H1 (cell line): ENCODE measurements around the gene RPS6KA2. TPM values are rescaled to one million over a fixed set of nuclear protein-coding genes. Genes with fewer than 3 reads are reported as not detected.

Source experiments
- CTCF ChIA-PET: fragments of 300-600 bp; sonication (Branson Sonifier 250); formaldehyde crosslinking; loops from one replicate; lab custom pipeline; 2021; ENCODE audit not compliant: partially characterized antibody; lab: Charles Lee
- POLR2A ChIA-PET: fragments of 300-600 bp; sonication (Branson Sonifier 250); formaldehyde crosslinking; loops from one replicate; lab custom pipeline; 2021; ENCODE audit warnings: inconsistent platforms; ENCODE audit not compliant: partially characterized antibody; lab: Charles Lee
- DNase-seq, 2 experiments: peaks; one replicate each; pipeline versions ENCODE4 v3.0.0 to v3.0.0-alpha.2; 2010 to 2022; ENCODE audit warnings: low spot score in 2 of 2, low read depth in 1 of 2, mixed read lengths in 1 of 2
- FAIRE-seq: peaks from 2 replicates; lab custom pipeline; 2011; peaks lifted over from hg19 to GRCh38; lab: Jason Lieb, UNC
- H2AFZ ChIP-seq: 2 replicates; pipeline ENCODE4 v1.8.1; 2012; ENCODE audit warnings: low read length, inconsistent platforms
- H2AK5ac ChIP-seq: 2 replicates; pipeline ENCODE4 v1.6.1; 2013; ENCODE audit warnings: low read depth, low read length
- H2BK120ac ChIP-seq: replicated peaks from 2 replicates; pipeline ENCODE3; 2013; ENCODE audit warnings: low read depth, low read length, inconsistent platforms
- H2BK12ac ChIP-seq: 2 replicates; pipeline ENCODE4 v1.6.1; 2013; ENCODE audit warnings: low read depth, low read length
- H2BK15ac ChIP-seq: 2 replicates; pipeline ENCODE4 v1.6.1; 2013; ENCODE audit warnings: low read length
- H2BK20ac ChIP-seq: 2 replicates; pipeline ENCODE4 v1.6.1; 2013; ENCODE audit warnings: low read length
- H2BK5ac ChIP-seq: 2 replicates; pipeline ENCODE4 v1.6.1; 2013; ENCODE audit warnings: low read depth, low read length
- H3K14ac ChIP-seq: 2 replicates; pipeline ENCODE4 v1.6.1; 2013; ENCODE audit warnings: inconsistent platforms; ENCODE audit not compliant: insufficient read length
- H3K18ac ChIP-seq: 2 replicates; pipeline ENCODE4 v1.6.1; 2013; ENCODE audit warnings: low read length; ENCODE audit errors: extremely low read depth
- H3K23ac ChIP-seq: 2 replicates; pipeline ENCODE4 v1.6.1; 2013; ENCODE audit warnings: inconsistent platforms; ENCODE audit not compliant: insufficient read length
- H3K23me2 ChIP-seq: 2 replicates; pipeline ENCODE4 v1.6.1; 2013; ENCODE audit warnings: low read depth, low read length
- H3K27ac ChIP-seq: 2 replicates; pipeline ENCODE4 v1.6.1; 2011; ENCODE audit warnings: low read depth, low read length, inconsistent platforms
- H3K27me3 ChIP-seq, 4 experiments: replicated peaks in 1 of 4; 1 replicate in 1 of 4; 2 replicates in 3 of 4; pipeline versions ENCODE4 v1.6.1 to v1.8.1; 2011 to 2013; ENCODE audit warnings: low read length in 3 of 4, mild to moderate bottlenecking in 3 of 4, inconsistent platforms in 2 of 4, mixed read lengths in 2 of 4, moderate library complexity in 1 of 4; ENCODE audit not compliant: control insufficient read depth in 3 of 4, insufficient read depth in 3 of 4; ENCODE audit errors: extremely low read depth in 1 of 4
- H3K36me3 ChIP-seq, 4 experiments: 2 replicates each; pipeline versions ENCODE4 v1.6.1 to v1.8.1; 2011 to 2013; ENCODE audit warnings: mild to moderate bottlenecking in 4 of 4, low read length in 3 of 4, moderate library complexity in 2 of 4, control low read depth in 1 of 4, inconsistent platforms in 1 of 4; ENCODE audit not compliant: insufficient read depth in 4 of 4, control insufficient read depth in 2 of 4
- H3K4ac ChIP-seq: replicated peaks from 2 replicates; pipeline ENCODE3; 2013; ENCODE audit warnings: low read length, low read depth, mixed read lengths, inconsistent platforms; ENCODE audit not compliant: insufficient read length
- H3K4me1 ChIP-seq, 4 experiments: replicated peaks in 1 of 4; 1 replicate in 1 of 4; 2 replicates in 3 of 4; pipeline versions ENCODE4 v1.6.1 to v1.8.1; 2011 to 2013; ENCODE audit warnings: low read length in 3 of 4, inconsistent platforms in 2 of 4, mixed read lengths in 1 of 4; ENCODE audit not compliant: insufficient read depth in 4 of 4, control insufficient read depth in 3 of 4
- H3K4me2 ChIP-seq, 2 experiments: 2 replicates each; pipeline versions ENCODE4 v1.6.1 to v1.8.1; 2011 to 2013; ENCODE audit warnings: low read depth in 2 of 2, low read length in 2 of 2, control low read depth in 1 of 2, inconsistent platforms in 1 of 2, mild to moderate bottlenecking in 1 of 2; ENCODE audit not compliant: insufficient read depth in 1 of 2
- H3K4me3 ChIP-seq, 4 experiments: fragments of 200-600, 300-600 bp in 1 of 4; sonication (generic), shearing (Covaris generic), sonication (Bioruptor Twin) in 1 of 4; 2 replicates each; pipeline versions ENCODE4 v1.5.1 to v1.8.1; 2011 to 2016; ENCODE audit warnings: low read length in 4 of 4, low read depth in 3 of 4, control low read depth in 2 of 4, inconsistent platforms in 2 of 4, mild to moderate bottlenecking in 2 of 4, mixed read lengths in 1 of 4, moderate library complexity in 1 of 4; ENCODE audit not compliant: insufficient read depth in 2 of 4; ENCODE audit errors: extremely low read depth in 1 of 4
- H3K56ac ChIP-seq: replicated peaks from 2 replicates; pipeline ENCODE3; 2013; ENCODE audit warnings: low read depth, mild to moderate bottlenecking, mixed read lengths, low read length, inconsistent platforms; ENCODE audit not compliant: insufficient read length
- H3K79me1 ChIP-seq: 2 replicates; pipeline ENCODE4 v1.6.1; 2013; ENCODE audit warnings: low read depth, low read length, control low read depth
- H3K79me2 ChIP-seq, 2 experiments: 2 replicates each; pipeline versions ENCODE4 v1.6.1 to v1.8.1; 2012 to 2013; ENCODE audit warnings: low read length in 2 of 2, mild to moderate bottlenecking in 2 of 2, inconsistent platforms in 1 of 2; ENCODE audit not compliant: insufficient read depth in 2 of 2, control insufficient read depth in 1 of 2
- H3K9ac ChIP-seq, 4 experiments: replicated peaks in 1 of 4; 1 replicate in 1 of 4; 2 replicates in 3 of 4; pipeline versions ENCODE4 v1.6.1 to v1.8.1; 2011 to 2013; ENCODE audit warnings: low read depth in 3 of 4, low read length in 3 of 4, control low read depth in 2 of 4, mild to moderate bottlenecking in 2 of 4, moderate library complexity in 2 of 4, inconsistent platforms in 1 of 4; ENCODE audit errors: extremely low read depth in 1 of 4
- H3K9me3 ChIP-seq, 2 experiments: 2 replicates each; pipeline versions ENCODE4 v1.6.1 to v1.8.1; 2012 to 2013; ENCODE audit warnings: mild to moderate bottlenecking in 2 of 2, moderate library complexity in 2 of 2, control low read depth in 1 of 2, inconsistent platforms in 1 of 2, low read depth in 1 of 2, low read length in 1 of 2, mixed read lengths in 1 of 2; ENCODE audit not compliant: insufficient read depth in 2 of 2
- H4K20me1 ChIP-seq, 2 experiments: replicated peaks in 1 of 2; 2 replicates each; pipeline versions ENCODE3 to v1.8.1; 2011 to 2013; ENCODE audit warnings: inconsistent platforms in 2 of 2, low read length in 2 of 2, mild to moderate bottlenecking in 1 of 2; ENCODE audit not compliant: insufficient read depth in 2 of 2, control insufficient read depth in 1 of 2
- H4K5ac ChIP-seq: 2 replicates; pipeline ENCODE4 v1.6.1; 2013; ENCODE audit warnings: low read length, low read depth, mixed read lengths, inconsistent platforms; ENCODE audit not compliant: insufficient read length
- H4K8ac ChIP-seq: 2 replicates; pipeline ENCODE4 v1.8.0; 2013; ENCODE audit warnings: mild to moderate bottlenecking, moderate library complexity, low read length, inconsistent platforms; ENCODE audit not compliant: insufficient read depth; ENCODE audit errors: extremely low read depth
- H4K91ac ChIP-seq: replicated peaks from 2 replicates; pipeline ENCODE3; 2013; ENCODE audit warnings: low read length, mixed read lengths, inconsistent platforms; ENCODE audit not compliant: insufficient read length
- EGR1 ChIP-seq: IDR thresholded peaks from 2 replicates; pipeline ENCODE4 v1.6.1; 2011; ENCODE audit warnings: low read depth, low read length, borderline replicate concordance
- HDAC6 ChIP-seq: IDR thresholded peaks from one replicate; pipeline ENCODE4 v1.7.1; 2012; ENCODE audit warnings: low read depth, mild to moderate bottlenecking, inconsistent platforms, low read length, moderate library complexity
- MAX ChIP-seq: IDR thresholded peaks from 2 replicates; pipeline ENCODE4 v1.6.1; 2012; ENCODE audit warnings: inconsistent platforms
- PHF8 ChIP-seq: fragments of 200-600 bp; sonication (generic); conservative IDR thresholded peaks from 2 replicates; pipeline ENCODE4 v1.7.1; 2012; ENCODE audit warnings: low read depth, mild to moderate bottlenecking, inconsistent platforms, low read length, moderate library complexity
- SIN3A ChIP-seq, 2 experiments: IDR thresholded peaks in 1 of 2; conservative IDR thresholded peaks in 1 of 2; 2 replicates each; pipeline ENCODE4 v1.6.1; 2011 to 2012; ENCODE audit warnings: low read length in 2 of 2, improper control_type of control experiment in 1 of 2, low read depth in 1 of 2, mild to moderate bottlenecking in 1 of 2
- TAF7 ChIP-seq: optimal IDR thresholded peaks from 2 replicates; pipeline ENCODE3; 2011; ENCODE audit warnings: low read depth, mild to moderate bottlenecking, inconsistent platforms, low read length, moderate library complexity, borderline replicate concordance
- TCF12 ChIP-seq: IDR thresholded peaks from 2 replicates; pipeline ENCODE4 v1.6.1; 2011; ENCODE audit warnings: low read depth, mild to moderate bottlenecking, low read length
- ZNF274 ChIP-seq: IDR thresholded peaks from 2 replicates; pipeline ENCODE4 v1.7.0; 2012; ENCODE audit warnings: low read length, borderline replicate concordance; ENCODE audit errors: extremely low read depth
- WGBS, 2 experiments: shearing (Covaris generic) in 1 of 2; methylation state at CpG; one replicate each; pipeline versions ENCODE4 v1.1.6 to v1.1.7; 2013 to 2015; ENCODE audit warnings: low lambda C conversion rate in 2 of 2, mixed read lengths in 2 of 2, inconsistent platforms in 1 of 2, low coverage in 1 of 2, missing lambda C conversion rate in 1 of 2; ENCODE audit not compliant: insufficient replicate concordance in 2 of 2, insufficient coverage in 1 of 2, insufficient read length in 1 of 2; ENCODE audit errors: extremely low coverage in 1 of 2, missing lambda C conversion rate in 1 of 2; 5-methylcytosine and 5-hydroxymethylcytosine counted together
- polyA plus RNA-seq, 7 experiments: library from polyadenylated mRNA; depleted of rRNA in 3 of 7; stranded (reverse) in 5 of 7; unstranded in 2 of 7; fragments of >200 nt in 5 of 7; fragments of 200-250 nt in 2 of 7; gene quantifications; 1 replicate in 5 of 7; 2 replicates in 1 of 7; 4 replicates in 1 of 7; pipeline versions ENCODE4 v1.2.1 to v1.2.3, GENCODE V29; 2011 to 2013; ENCODE audit warnings: missing spikeins in 2 of 7, mixed read lengths in 2 of 7
- total RNA-seq: library from RNA; stranded (reverse); fragmentation: NEBNext Ultra II Directional; extraction: Animal tissue kit (Norgen Biotek cat#: 25700); gene quantifications from 2 replicates; pipeline ENCODE4 v1.2.1, GENCODE V29; 2021
- TF ChIP-seq, protein P1 (sequence below): IDR thresholded peaks from 2 replicates; pipeline ENCODE4 v1.6.1; 2012; ENCODE audit warnings: inconsistent platforms

Gene RPS6KA2
- total and polyA plus RNA-seq, 2 of the 8 experiments (the other 6 are each of a cell fraction or from before 2014, with no cell fraction given) = 8.8 to 25.7 TPM

DNA sequence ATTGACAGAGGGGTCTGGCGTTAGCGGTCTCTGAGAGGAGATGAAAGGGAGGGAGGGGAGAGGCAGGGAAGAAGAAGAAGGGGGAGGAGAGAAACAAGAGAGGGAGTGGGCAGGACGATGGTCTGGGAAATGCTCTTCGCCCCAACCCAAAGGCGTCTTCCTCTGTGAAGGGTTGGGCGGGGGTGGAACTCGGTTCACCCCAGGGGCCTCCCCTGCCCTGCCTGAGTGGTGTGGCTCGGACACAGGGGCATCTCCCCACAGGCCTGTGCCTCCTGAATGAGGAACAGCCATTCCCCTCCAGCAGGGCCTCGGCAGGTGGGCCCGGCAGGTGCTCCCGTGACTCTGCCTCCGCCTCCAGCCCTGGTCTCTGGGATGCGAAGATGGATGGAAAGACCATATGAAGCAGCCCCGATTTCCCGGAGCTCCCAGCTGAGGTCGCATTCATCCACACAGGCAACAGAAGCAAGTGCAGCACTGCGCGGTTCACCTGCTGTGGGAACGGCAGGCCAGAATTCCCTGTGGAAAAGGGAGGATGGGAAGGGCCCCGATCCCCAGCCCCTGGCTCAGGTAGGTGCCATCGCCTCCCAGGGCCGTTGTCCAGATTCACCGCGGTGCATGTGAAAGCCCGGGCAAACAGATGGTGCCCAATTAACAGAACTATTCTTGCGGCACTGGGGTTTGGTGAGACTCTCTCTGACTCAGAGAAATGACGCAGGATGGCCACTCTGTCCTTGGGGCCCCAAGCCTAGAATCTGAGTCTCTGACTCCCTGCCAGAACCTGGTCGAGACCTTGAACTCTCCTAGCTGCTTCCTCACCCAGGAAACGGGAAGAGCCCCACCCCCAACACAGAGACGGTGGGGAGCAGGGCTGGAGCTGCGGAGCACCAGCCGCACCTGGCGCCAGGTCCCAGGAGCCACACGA lies 29.4 kb upstream of the RPS6KA2 start:
- Histone ChIP-seq H4K5ac (no peak overlapping the region), H3K4me3 (peak overlapping the region; percentile 28 to 70 (median 60)), H3K23me2 (peaks cover 8% of the 10 kb centered on the region), H2AK5ac (no peak overlapping the region), H4K8ac (no peak overlapping the region), H3K27me3 (peaks cover 0 to 27% (median 14%) of the 10 kb centered on the region in 4 experiments; a peak in 6 of 7 replicates), H3K4ac (no peak overlapping the region), H3K14ac (no peak overlapping the region), H4K20me1 (peaks cover 0 to 2% of the 10 kb centered on the region in 2 experiments), H2BK5ac (no peak overlapping the region), H3K18ac (peak overlapping the region; percentile 43; the same call in 1 of the 2 replicates), H4K91ac (no peak overlapping the region), H3K79me2 (no peaks in the 10 kb centered on the region), H2BK15ac (no peak overlapping the region), H3K27ac (no peak overlapping the region), H2AFZ (peak overlapping the region; percentile 97), H3K23ac (no peak overlapping the region), H3K9ac (no peak overlapping the region), H3K56ac (no peak overlapping the region), H3K4me2 (peak overlapping the region; percentile 72 to 98), H3K36me3 (no peaks in the 10 kb centered on the region), H3K79me1 (no peaks in the 10 kb centered on the region), H2BK12ac (peak overlapping the region; percentile 50; the same call in 1 of the 2 replicates), H2BK20ac (no peak overlapping the region), H3K4me1 (peaks cover 0 to 17% (median 3%) of the 10 kb centered on the region in 4 experiments; a peak in 5 of 7 replicates), H3K9me3 (no peaks in the 10 kb centered on the region), H2BK120ac (no peak overlapping the region)
- POLR2A ChIA-PET = interaction anchor here (0.8 to 1.7 kb wide), 4 partner anchors 12 to 30 kb away, joined by 3 to 6 read pairs (median 4); partner anchors contain the start of gene RPS6KA2
- DNase-seq (peak in 1 of 2 experiments; percentile 66), FAIRE-seq (no peak)
- CTCF ChIA-PET = interaction anchor here (1.5 to 1.9 kb wide), 2 partner anchors 8 to 118 kb away, joined by 4 read pairs; no protein-coding TSS in a partner anchor
- WGBS, 2 experiments = 11% methylated on average over 30 of the region's 34 CpGs; no CpG with 5 or more reads in 1 of the 2 experiments
- TF ChIP-seq EGR1 (no peak), PHF8 (no peak), ZNF274 (no peak), SIN3A (conservative IDR thresholded peaks at IDR 0.05 in 1 of 2, IDR thresholded peaks at IDR 0.05 in 1 of 2; ENCODE audit: low read depth in 1 of 2, low read length in 2 of 2) (0 out of 4 replicates have a peak, but pooled peaks of 1 of the 2 experiments have one; percentile 46), HDAC6 (no peak), MAX (peak; percentile 1), TAF7 (no peak), TCF12 (0 out of 2 replicates have a peak, but pooled peaks have one; percentile 7)
- TF ChIP-seq, protein P1, sequence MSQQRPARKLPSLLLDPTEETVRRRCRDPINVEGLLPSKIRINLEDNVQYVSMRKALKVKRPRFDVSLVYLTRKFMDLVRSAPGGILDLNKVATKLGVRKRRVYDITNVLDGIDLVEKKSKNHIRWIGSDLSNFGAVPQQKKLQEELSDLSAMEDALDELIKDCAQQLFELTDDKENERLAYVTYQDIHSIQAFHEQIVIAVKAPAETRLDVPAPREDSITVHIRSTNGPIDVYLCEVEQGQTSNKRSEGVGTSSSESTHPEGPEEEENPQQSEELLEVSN = 0 out of 2 replicates have a peak, but pooled peaks have one; percentile 8
